Pericardium fibroblast (primary cell): ENCODE measurements around the gene PRUNE1. TPM values are rescaled to one million over a fixed set of nuclear protein-coding genes. Genes with fewer than 3 reads are reported as not detected.

Experiments used
- total RNA-seq: library from RNA; depleted of rRNA; stranded (reverse); fragments of >200 nt; gene quantifications from 2 replicates; pipeline ENCODE4 v1.2.3, GENCODE V29; 2015

PRUNE1 gene, protein sequence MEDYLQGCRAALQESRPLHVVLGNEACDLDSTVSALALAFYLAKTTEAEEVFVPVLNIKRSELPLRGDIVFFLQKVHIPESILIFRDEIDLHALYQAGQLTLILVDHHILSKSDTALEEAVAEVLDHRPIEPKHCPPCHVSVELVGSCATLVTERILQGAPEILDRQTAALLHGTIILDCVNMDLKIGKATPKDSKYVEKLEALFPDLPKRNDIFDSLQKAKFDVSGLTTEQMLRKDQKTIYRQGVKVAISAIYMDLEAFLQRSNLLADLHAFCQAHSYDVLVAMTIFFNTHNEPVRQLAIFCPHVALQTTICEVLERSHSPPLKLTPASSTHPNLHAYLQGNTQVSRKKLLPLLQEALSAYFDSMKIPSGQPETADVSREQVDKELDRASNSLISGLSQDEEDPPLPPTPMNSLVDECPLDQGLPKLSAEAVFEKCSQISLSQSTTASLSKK
- 19.8 and 23.5 TPM in 2 replicates for total RNA-seq

DNA sequence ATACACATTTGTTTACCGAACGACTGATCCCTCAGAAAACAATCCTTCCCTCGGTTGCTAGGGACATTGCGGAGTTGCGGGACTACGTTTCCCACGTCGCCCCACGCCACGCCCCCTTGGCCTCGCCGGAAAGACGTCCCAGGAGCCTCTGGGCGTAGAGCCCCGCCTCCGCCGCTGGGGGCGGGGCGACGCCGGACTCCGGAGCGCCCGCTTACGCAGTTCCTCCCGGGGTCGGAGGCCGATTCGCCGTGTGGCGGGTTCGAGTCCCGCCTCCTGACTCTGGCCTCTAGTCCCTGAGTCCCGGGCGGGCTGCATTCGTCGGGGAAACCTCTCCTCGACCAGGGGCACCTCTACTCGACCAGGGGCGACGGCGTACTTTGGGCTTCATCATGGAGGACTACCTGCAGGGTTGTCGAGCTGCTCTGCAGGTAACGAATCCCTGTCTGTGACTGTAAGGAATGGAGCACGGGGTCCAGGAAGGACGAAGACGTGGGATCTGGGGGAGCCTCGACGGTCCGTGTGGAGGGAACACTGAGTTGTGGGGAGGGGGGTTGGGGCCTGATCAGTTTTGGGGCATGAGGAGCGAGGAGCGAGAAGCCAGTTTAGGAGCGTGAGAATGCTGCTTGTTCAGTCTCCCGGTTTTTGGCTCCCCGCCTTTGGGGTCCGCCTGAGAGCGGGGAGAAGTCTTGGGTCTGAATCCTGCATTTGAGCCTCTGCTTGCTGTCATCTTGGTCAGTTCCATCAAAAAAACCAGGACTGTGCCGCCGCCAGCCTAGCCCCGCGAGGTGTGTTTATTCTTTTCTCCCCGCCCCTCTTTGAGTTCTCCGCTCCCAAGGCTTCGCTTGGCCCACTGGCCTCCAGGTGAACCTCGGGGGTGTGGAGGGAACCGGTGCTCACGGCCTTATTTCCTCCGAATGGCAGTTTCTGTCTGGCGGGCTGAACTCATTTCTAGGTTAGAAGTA is at the start of gene PRUNE1:
TSS of gene PRUNE1 (plus strand) at position 206 of the 962 bp plus-strand sequence. CDS start at position 390, 184 bp downstream.

GRCh38 chr1:150974580-150975478 is 33.4 kb upstream of the PRUNE1 start, which contains the start of gene CERS2:
TSS of gene CERS2 (minus strand) at chr1:150974835. CDS start at chr1:150969090, 5,745 bp downstream.

GRCh38 chr1:150981805-150982712 is 26.2 kb upstream of the PRUNE1 start, which contains the start of gene ANXA9:
TSS of gene ANXA9 (plus strand) at chr1:150982292. CDS start at chr1:150983106, 814 bp downstream.

DNA sequence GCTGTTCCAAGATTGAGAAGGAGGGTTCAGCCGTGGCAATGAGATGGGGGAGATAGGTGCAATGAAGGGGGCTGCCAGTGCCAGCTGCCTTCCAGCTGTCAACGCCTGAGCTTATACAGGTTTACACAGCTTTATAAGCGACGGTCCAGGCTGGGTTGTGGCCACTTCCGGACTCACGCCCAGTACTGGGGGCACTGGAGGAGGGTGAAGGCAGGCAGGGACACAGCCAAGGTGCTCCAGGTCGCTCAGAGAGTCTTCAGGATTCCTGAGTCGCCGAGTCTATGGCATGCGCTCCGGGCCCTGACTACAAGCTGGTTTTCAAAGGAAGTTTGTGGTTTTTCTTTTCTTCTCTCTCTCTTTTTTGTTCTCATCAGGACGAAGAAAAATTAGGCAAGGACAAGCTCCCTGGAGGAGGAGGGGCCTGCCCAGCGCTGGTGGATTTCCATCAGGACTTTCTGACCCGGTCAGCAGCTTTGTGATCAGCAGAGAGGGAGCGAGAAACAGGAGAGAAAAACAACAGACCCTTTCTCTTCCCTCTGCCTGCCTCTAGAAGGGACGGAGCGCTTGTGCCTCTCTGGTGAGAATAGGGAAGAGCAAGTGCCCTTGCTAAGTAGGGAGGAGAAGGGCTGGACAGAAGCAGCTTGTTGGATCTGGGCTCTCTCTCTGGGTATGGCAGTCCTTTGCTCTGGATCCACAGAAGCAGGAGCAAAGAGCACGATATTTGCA is 1.8 kb upstream of the PRUNE1 start, which contains the start of gene MINDY1:
TSS of gene MINDY1 (minus strand) at position 576 of the 726 bp plus-strand sequence. CDS start 4,285 bp downstream, outside the sequence.

DNA sequence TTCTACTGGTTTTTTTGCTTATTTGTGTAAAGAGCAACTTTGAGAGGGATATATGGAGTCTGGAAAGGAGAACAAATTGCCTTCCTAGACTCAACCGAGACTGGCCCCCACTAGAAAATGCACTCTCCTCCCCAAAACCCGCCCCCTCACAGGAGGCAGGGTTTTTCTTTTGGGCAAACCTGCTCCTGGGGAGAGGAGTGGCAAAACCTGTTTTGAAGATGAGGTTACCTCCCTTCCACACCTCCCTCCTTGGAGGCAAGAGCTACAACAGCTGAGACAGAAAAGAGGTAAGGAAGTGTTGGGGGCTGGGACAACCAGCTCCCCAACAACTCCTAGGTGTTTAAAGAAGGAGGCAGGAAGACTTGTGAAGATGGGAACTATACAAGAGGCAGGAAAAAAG is 28.1 kb downstream of the PRUNE1 start, which contains the start of gene BNIPL:
TSS of gene BNIPL (plus strand) at position 231 of the 400 bp plus-strand sequence. CDS start at position 371, 140 bp downstream.

GRCh38 chr1:151047591-151047924 is 39.3 kb downstream of the PRUNE1 start, which contains the start of gene C1orf56:
TSS of gene C1orf56 (plus strand) at chr1:151047751. CDS start at chr1:151047848, 97 bp downstream.

DNA sequence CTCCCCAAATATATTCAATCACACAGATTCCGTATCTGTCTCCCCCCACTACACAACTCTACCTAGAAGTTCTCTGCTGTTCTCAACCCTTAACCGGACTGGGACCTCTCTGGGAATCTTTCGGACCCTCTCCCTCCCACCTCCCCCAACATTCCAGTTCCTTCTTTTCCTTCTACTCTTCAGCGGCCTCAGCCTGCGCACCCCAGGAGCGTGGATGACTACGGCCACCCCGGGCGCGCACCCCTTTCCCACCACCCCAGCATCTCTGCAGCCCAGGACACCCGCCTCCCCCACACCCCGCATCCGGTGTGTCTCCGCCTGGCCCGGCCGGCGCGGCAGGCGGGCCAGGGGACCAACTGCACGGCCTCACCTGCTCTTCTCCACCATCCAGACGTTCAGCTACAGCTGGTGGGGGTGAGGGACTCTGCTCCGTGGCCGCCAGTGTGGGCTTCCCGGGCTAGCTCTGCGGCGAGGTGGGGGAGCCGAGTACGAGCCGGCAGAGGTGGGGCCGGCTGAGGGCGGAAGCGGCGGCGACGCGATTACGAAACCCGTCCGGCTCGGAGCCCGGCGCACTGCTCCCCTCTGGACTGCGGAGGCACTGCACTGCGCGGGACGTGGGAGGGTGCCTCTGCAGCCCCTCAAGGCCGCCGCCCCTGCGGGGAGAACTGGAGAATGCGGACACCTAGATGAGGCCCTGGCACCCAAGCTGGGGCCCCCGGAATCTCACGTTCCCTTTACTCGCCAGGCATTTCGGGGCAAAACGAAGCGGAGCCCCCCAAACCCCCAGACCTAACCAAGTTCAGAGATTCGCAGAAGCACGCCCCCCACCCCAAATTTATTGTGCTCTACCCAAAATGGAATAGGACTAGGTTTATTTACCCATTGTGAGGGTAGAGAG is 51.1 kb downstream of the PRUNE1 start, which contains the start of gene CDC42SE1:
TSS of gene CDC42SE1 (minus strand) at position 514 of the 898 bp plus-strand sequence. CDS start 3,892 bp downstream, outside the sequence.

GRCh38 chr1:151060007-151060656 is 51.9 kb downstream of the PRUNE1 start, which contains the start of gene MLLT11:
TSS of gene MLLT11 (plus strand) at chr1:151060397. CDS start at chr1:151067225, 6,828 bp downstream.

GRCh38 chr1:151070474-151071276 is 62.4 kb downstream of the PRUNE1 start, which contains the start of gene GABPB2:
TSS of gene GABPB2 (plus strand) at chr1:151070761. CDS start at chr1:151088190, 17,429 bp downstream.

Other genes with a start within 250 kb of the PRUNE1 start
- 0.35 and 0.85 TPM in 2 replicates for gene CTSS, start 242.7 kb upstream of the PRUNE1 start, total RNA-seq
- 31.5 and 94.4 TPM in 2 replicates for gene CTSK, start 200.2 kb upstream of the PRUNE1 start, total RNA-seq
- 27.7 and 30.5 TPM in 2 replicates for gene ARNT, start 131.8 kb upstream of the PRUNE1 start, total RNA-seq
- not detected in 2 replicates for gene CTXND2, start 121.3 kb upstream of the PRUNE1 start, total RNA-seq
- 16.7 and 21.9 TPM in 2 replicates for gene SETDB1, start 82.1 kb upstream of the PRUNE1 start, total RNA-seq
- gene CERS2, start 33.6 kb upstream of the PRUNE1 start, total RNA-seq: 103 and 129 TPM in 2 replicates
- 0.26 and 1.2 TPM in 2 replicates for gene ANXA9, start 26.2 kb upstream of the PRUNE1 start, total RNA-seq
- gene MINDY1, start 1.5 kb upstream of the PRUNE1 start, total RNA-seq: 6.8 and 9.7 TPM in 2 replicates
- 0.17 TPM in 1 of 2 replicates, not detected in the other for gene BNIPL, start 28.1 kb downstream of the PRUNE1 start, total RNA-seq
- gene C1orf56, start 39.3 kb downstream of the PRUNE1 start, total RNA-seq: 2.2 and 7.0 TPM in 2 replicates
- gene CDC42SE1, start 51.2 kb downstream of the PRUNE1 start, total RNA-seq: 20.0 and 46.1 TPM in 2 replicates
- 2.6 TPM in 2 replicates for gene MLLT11, start 51.9 kb downstream of the PRUNE1 start, total RNA-seq
- gene GABPB2, start 62.3 kb downstream of the PRUNE1 start, total RNA-seq: 4.6 and 9.2 TPM in 2 replicates
- 3.2 and 3.7 TPM in 2 replicates for gene SEMA6C, start 138.2 kb downstream of the PRUNE1 start, total RNA-seq
- not detected in 2 replicates for gene TNFAIP8L2, start 148.2 kb downstream of the PRUNE1 start, total RNA-seq
- 11.0 and 15.9 TPM in 2 replicates for gene LYSMD1, start 157.5 kb downstream of the PRUNE1 start, total RNA-seq
- 22.2 and 36.9 TPM in 2 replicates for gene SCNM1, start 157.7 kb downstream of the PRUNE1 start, total RNA-seq
- gene TMOD4, start 167.5 kb downstream of the PRUNE1 start, total RNA-seq: not detected in 2 replicates
- 29.2 and 32.4 TPM in 2 replicates for gene VPS72, start 181.7 kb downstream of the PRUNE1 start, total RNA-seq
- 45.9 and 52.9 TPM in 2 replicates for gene PIP5K1A, start 190.1 kb downstream of the PRUNE1 start, total RNA-seq
- gene PSMD4, start 246.3 kb downstream of the PRUNE1 start, total RNA-seq: 119 and 132 TPM in 2 replicates